ENCODE measurements around the gene AGXT.
A peak's percentile ranks its signal among the peaks of the same experiment; 100 is the strongest.

The AGXT gene

GRCh38 chr2:240915526-240916341, 47.1 kb downstream of the AGXT start:
- no peak for DNase-seq (ENCODE audit: low spot score)

- DNase-seq (ENCODE audit: low spot score): peak; percentile 95
Observed at GRCh38 chr2:240916571-240917008, 48.0 kb downstream of the AGXT start.

- DNase-seq (ENCODE audit: low spot score): no peak
Observed at GRCh38 chr2:240917009-240917683, 48.5 kb downstream of the AGXT start.

GRCh38 chr2:240917684-240918257, 49.1 kb downstream of the AGXT start:
- DNase-seq (ENCODE audit: low spot score): no peak

- DNase-seq (ENCODE audit: low spot score): no peak
Observed at GRCh38 chr2:240918258-240919091, 49.9 kb downstream of the AGXT start.

GRCh38 chr2:240919161-240919781, 50.6 kb downstream of the AGXT start:
- no peak for DNase-seq (ENCODE audit: low spot score)

- DNase-seq (ENCODE audit: low spot score): no peak
Observed at GRCh38 chr2:240919786-240920782, 51.5 kb downstream of the AGXT start.

GRCh38 chr2:240920783-240921231, 52.2 kb downstream of the AGXT start:
- no peak for DNase-seq (ENCODE audit: low spot score)

GRCh38 chr2:240921311-240921994, 52.8 kb downstream of the AGXT start:
- peak; percentile 98 for DNase-seq (ENCODE audit: low spot score)

- DNase-seq (ENCODE audit: low spot score): no peak
Observed at GRCh38 chr2:240921995-240922244, 53.3 kb downstream of the AGXT start.

GRCh38 chr2:240922245-240922981, 53.8 kb downstream of the AGXT start:
- DNase-seq (ENCODE audit: low spot score): no peak

GRCh38 chr2:240922982-240923537, 54.4 kb downstream of the AGXT start:
- no peak for DNase-seq (ENCODE audit: low spot score)

- DNase-seq (ENCODE audit: low spot score): no peak
Observed at GRCh38 chr2:240925191-240925567, 56.6 kb downstream of the AGXT start.

- DNase-seq (ENCODE audit: low spot score): no peak
Observed at GRCh38 chr2:240925568-240926515, 57.2 kb downstream of the AGXT start.

- DNase-seq (ENCODE audit: low spot score): peak; percentile 87
Observed at GRCh38 chr2:240926516-240927389, 58.1 kb downstream of the AGXT start.

GRCh38 chr2:240927390-240927781, 58.8 kb downstream of the AGXT start:
- DNase-seq (ENCODE audit: low spot score): no peak

Measured in hepatic stellate cell (primary cell).